OCI-LY7 (cell line): ENCODE data around the gene MAP3K13. TPM values are rescaled to one million over a fixed set of nuclear protein-coding genes. Genes with fewer than 3 reads are reported as not detected.
"Not testable (repeated sequence)": the region's sequence is repeated elsewhere in the genome, so short reads cannot be mapped to it uniquely, and the experiment has no call there.

Experiments used
- BruUV-seq: library from RNA; stranded (reverse); fragments of 400-500 nt; replicated peaks from 2 replicates; lab custom pipeline; 2021; lab: Mats Ljungman, UMichigan
- CTCF ChIA-PET: fragments of 300-600 bp; sonication (Branson Sonifier 250); formaldehyde crosslinking; loops from one replicate; lab custom pipeline; 2022; ENCODE audit warnings: antibody characterized with exemption; ENCODE audit not compliant: unreplicated experiment; lab: Charles Lee
- POLR2A ChIA-PET: fragments of 300-600 bp; sonication (Branson Sonifier 250); formaldehyde crosslinking; loops from one replicate; lab custom pipeline; 2022; ENCODE audit warnings: antibody characterized with exemption; lab: Charles Lee
- DNase-seq: peaks from one replicate; pipeline ENCODE4 v3.0.0-alpha.2; 2015; ENCODE audit warnings: low spot score
- H2AFZ ChIP-seq: fragments of 200-600 bp; sonication (generic), shearing (Covaris generic); 2 replicates; pipeline ENCODE4 v1.6.1; 2014; ENCODE audit warnings: mild to moderate bottlenecking, antibody characterized with exemption, low read length, moderate library complexity
- H3K27ac ChIP-seq: fragments of 200-600 bp; sonication (generic); 2 replicates; pipeline ENCODE4 v1.5.1; 2014; ENCODE audit warnings: mixed run types, low read depth, mild to moderate bottlenecking, moderate library complexity, low read length, inconsistent platforms; ENCODE audit not compliant: poor library complexity, severe bottlenecking
- H3K36me3 ChIP-seq: fragments of 200-600 bp; sonication (generic); 2 replicates; pipeline ENCODE4 v1.6.1; 2014; ENCODE audit warnings: mild to moderate bottlenecking, antibody characterized with exemption, low read length, moderate library complexity, mixed read lengths; ENCODE audit not compliant: insufficient read depth
- H3K4me1 ChIP-seq: fragments of 200-600 bp; sonication (generic); 2 replicates; pipeline ENCODE4 v1.5.1; 2014; ENCODE audit warnings: mild to moderate bottlenecking, low read length; ENCODE audit not compliant: insufficient read depth, poor library complexity, severe bottlenecking
- H3K4me2 ChIP-seq: fragments of 200-600 bp; sonication (generic); 2 replicates; pipeline ENCODE4 v1.6.1; 2014; ENCODE audit warnings: mild to moderate bottlenecking, low read length
- H3K4me3 ChIP-seq: fragments of 200-600 bp; sonication (generic); 2 replicates; pipeline ENCODE4 v1.5.1; 2014; ENCODE audit warnings: mild to moderate bottlenecking, low read depth, low read length; ENCODE audit not compliant: poor library complexity, severe bottlenecking
- H3K79me2 ChIP-seq: fragments of 200-600 bp; sonication (generic); 2 replicates; pipeline ENCODE4 v1.6.1; 2016; ENCODE audit warnings: low read depth, mild to moderate bottlenecking, low read length, moderate library complexity, mixed read lengths; ENCODE audit not compliant: insufficient read depth
- H3K9me2 ChIP-seq: fragments of 200-600 bp; sonication (generic); 2 replicates; pipeline ENCODE4 v1.6.1; 2016; ENCODE audit warnings: mild to moderate bottlenecking, low read length, mixed read lengths; ENCODE audit not compliant: insufficient read depth
- H3K9me3 ChIP-seq: fragments of 200-600 bp; sonication (generic); 2 replicates; pipeline ENCODE4 v1.6.1; 2014; ENCODE audit warnings: mild to moderate bottlenecking, mixed run types, low read length, mixed read lengths
- H4K20me1 ChIP-seq: fragments of 200-600 bp; sonication (generic); 2 replicates; pipeline ENCODE4 v1.6.1; 2014; ENCODE audit warnings: mild to moderate bottlenecking, antibody characterized with exemption, low read length, moderate library complexity, mixed read lengths; ENCODE audit not compliant: insufficient read depth
- CTCF ChIP-seq: fragments of 200-600 bp; sonication (generic); conservative IDR thresholded peaks from 2 replicates; pipeline ENCODE4 v1.5.1; 2014; ENCODE audit warnings: mild to moderate bottlenecking, antibody characterized with exemption, low read length, moderate library complexity, mixed read lengths
- EZH2phosphoT487 ChIP-seq: fragments of 200-600 bp; sonication (generic); IDR thresholded peaks from 2 replicates; pipeline ENCODE4 v1.6.1; 2018; ENCODE audit warnings: low read depth, borderline replicate concordance, mild to moderate bottlenecking, mixed run types, antibody characterized with exemption, low read length, moderate library complexity, mixed read lengths
- intact Hi-C: fragments of 100-400 bp; cut with micrococcal nuclease; formaldehyde crosslinking; loops from one replicate; pipeline ENCODE4 v1.10.0; 2022; ENCODE audit not compliant: unreplicated experiment
- total RNA-seq, 2 experiments: library from RNA; depleted of rRNA in 1 of 2; stranded (reverse); fragments of >200 nt in 1 of 2; shearing (Covaris generic) in 1 of 2; gene quantifications; 2 replicates each; pipeline ENCODE4 v1.2.3, GENCODE V29; 2014 to 2022

The MAP3K13 gene
- total RNA-seq, 2 experiments from 2014 or later, result 7.6 to 15.0 TPM

- no peak for DNase-seq
- ChIA-PET CTCF (no interaction called here), POLR2A (no interaction called here)
- Histone ChIP-seq H4K20me1 (no peaks in the 10 kb centered on the region), H3K27ac (no peak overlapping the region), H3K4me2 (no peak overlapping the region), H3K79me2 (no peaks in the 10 kb centered on the region), H2AFZ (no peak overlapping the region), H3K4me1 (no peaks in the 10 kb centered on the region), H3K9me3 (no peaks in the 10 kb centered on the region), H3K36me3 (no peaks in the 10 kb centered on the region), H3K4me3 (no peak overlapping the region), H3K9me2 (no peaks in the 10 kb centered on the region)
- intact Hi-C loops, result no loop called here
- no TSS peak for BruUV-seq
- TF ChIP-seq CTCF, result no peak
Observed at GRCh38 chr3:185448107-185448506, 85.2 kb downstream of the MAP3K13 start.

GRCh38 chr3:185451432-185451831 lies 88.5 kb downstream of the MAP3K13 start:
- H3K4me1 ChIP-seq, H3K79me2 ChIP-seq, H3K27ac ChIP-seq, DNase-seq, H2AFZ ChIP-seq, POLR2A ChIA-PET, H3K9me2 ChIP-seq, H3K36me3 ChIP-seq, intact Hi-C loops, H3K4me2 ChIP-seq, BruUV-seq, H4K20me1 ChIP-seq, H3K9me3 ChIP-seq, H3K4me3 ChIP-seq, CTCF ChIA-PET: not testable (repeated sequence)

GRCh38 chr3:185457376-185457775 lies 94.4 kb downstream of the MAP3K13 start:
- CTCF ChIA-PET, result no interaction called here
- intact Hi-C loops, result no loop called here
- H2AFZ ChIP-seq, result no peak overlapping the region
- no peaks in the 10 kb centered on the region for H4K20me1 ChIP-seq
- H3K4me2 ChIP-seq, result no peak overlapping the region
- H3K9me3 ChIP-seq, result no peaks in the 10 kb centered on the region
- TF ChIP-seq EZH2phosphoT487 (no peak), CTCF (no peak)
- POLR2A ChIA-PET, result interaction anchor here (0.6 kb wide), 1 partner anchor 87 kb away, joined by 3 read pairs; no protein-coding TSS in a partner anchor
- no peaks in the 10 kb centered on the region for H3K4me1 ChIP-seq
- no peak for DNase-seq
- H3K9me2 ChIP-seq, result no peaks in the 10 kb centered on the region
- no peak overlapping the region for H3K4me3 ChIP-seq
- no peaks in the 10 kb centered on the region for H3K79me2 ChIP-seq
- H3K36me3 ChIP-seq, result no peaks in the 10 kb centered on the region
- no peak overlapping the region for H3K27ac ChIP-seq
- no TSS peak for BruUV-seq
